ENCODE results near the gene PFDN2.

PFDN2 gene

GRCh38 chr1:161159087-161159912 is 41.5 kb upstream of the PFDN2 start, which contains the start of gene USP21 (continued):
- no peak for TF ChIP-seq ZNF280C (tag by site-specific recombination; IDR thresholded peaks at IDR 0.05)
- TF ChIP-seq WT1 (tag by site-specific recombination; IDR thresholded peaks at IDR 0.05): peak; percentile 23; the same call in 1 of the 2 replicates
- peak; percentile 43; the same call in 1 of the 2 replicates for TF ChIP-seq GLIS1 (tag by site-specific recombination; IDR thresholded peaks at IDR 0.05)
- 0 out of 2 replicates have a peak, but pooled peaks have one; percentile 34 for TF ChIP-seq ZNF146 (tag by site-specific recombination; IDR thresholded peaks at IDR 0.05)
- TF ChIP-seq ZNF155 (tag by site-specific recombination; IDR thresholded peaks at IDR 0.05): no peak
- TF ChIP-seq, protein P1, sequence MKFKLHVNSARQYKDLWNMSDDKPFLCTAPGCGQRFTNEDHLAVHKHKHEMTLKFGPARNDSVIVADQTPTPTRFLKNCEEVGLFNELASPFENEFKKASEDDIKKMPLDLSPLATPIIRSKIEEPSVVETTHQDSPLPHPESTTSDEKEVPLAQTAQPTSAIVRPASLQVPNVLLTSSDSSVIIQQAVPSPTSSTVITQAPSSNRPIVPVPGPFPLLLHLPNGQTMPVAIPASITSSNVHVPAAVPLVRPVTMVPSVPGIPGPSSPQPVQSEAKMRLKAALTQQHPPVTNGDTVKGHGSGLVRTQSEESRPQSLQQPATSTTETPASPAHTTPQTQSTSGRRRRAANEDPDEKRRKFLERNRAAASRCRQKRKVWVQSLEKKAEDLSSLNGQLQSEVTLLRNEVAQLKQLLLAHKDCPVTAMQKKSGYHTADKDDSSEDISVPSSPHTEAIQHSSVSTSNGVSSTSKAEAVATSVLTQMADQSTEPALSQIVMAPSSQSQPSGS (tag by site-specific recombination; IDR thresholded peaks at IDR 0.05; ENCODE audit: low read depth): no peak
- peak; percentile 29; the same call in 1 of the 2 replicates for TF ChIP-seq ZBTB20 (tag by site-specific recombination; IDR thresholded peaks at IDR 0.05)
- TF ChIP-seq ZNF311 (tag by site-specific recombination; IDR thresholded peaks at IDR 0.05; ENCODE audit: borderline replicate concordance): no peak
- TF ChIP-seq, protein P2, sequence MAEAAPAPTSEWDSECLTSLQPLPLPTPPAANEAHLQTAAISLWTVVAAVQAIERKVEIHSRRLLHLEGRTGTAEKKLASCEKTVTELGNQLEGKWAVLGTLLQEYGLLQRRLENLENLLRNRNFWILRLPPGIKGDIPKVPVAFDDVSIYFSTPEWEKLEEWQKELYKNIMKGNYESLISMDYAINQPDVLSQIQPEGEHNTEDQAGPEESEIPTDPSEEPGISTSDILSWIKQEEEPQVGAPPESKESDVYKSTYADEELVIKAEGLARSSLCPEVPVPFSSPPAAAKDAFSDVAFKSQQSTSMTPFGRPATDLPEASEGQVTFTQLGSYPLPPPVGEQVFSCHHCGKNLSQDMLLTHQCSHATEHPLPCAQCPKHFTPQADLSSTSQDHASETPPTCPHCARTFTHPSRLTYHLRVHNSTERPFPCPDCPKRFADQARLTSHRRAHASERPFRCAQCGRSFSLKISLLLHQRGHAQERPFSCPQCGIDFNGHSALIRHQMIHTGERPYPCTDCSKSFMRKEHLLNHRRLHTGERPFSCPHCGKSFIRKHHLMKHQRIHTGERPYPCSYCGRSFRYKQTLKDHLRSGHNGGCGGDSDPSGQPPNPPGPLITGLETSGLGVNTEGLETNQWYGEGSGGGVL (tag by site-specific recombination; IDR thresholded peaks at IDR 0.05): peak; percentile 37; the same call in 1 of the 2 replicates
- TF ChIP-seq ZNF324 (tag by site-specific recombination; IDR thresholded peaks at IDR 0.05): peak; percentile 85
- TF ChIP-seq ZIC2 (tag by site-specific recombination; IDR thresholded peaks at IDR 0.05): peak; percentile 58; the same call in 1 of the 2 replicates
- peak; percentile 68 for TF ChIP-seq SP2 (tag by site-specific recombination; IDR thresholded peaks at IDR 0.05)
- no peak for TF ChIP-seq ZNF221 (tag by site-specific recombination; IDR thresholded peaks at IDR 0.05; ENCODE audit: borderline replicate concordance)
- TF ChIP-seq ZNF19 (tag by site-specific recombination; IDR thresholded peaks at IDR 0.05; ENCODE audit: low read depth): no peak
- no peak for TF ChIP-seq ZNF645 (tag by site-specific recombination; IDR thresholded peaks at IDR 0.05)
- TF ChIP-seq ZNF335 (tag by site-specific recombination; conservative IDR thresholded peaks at IDR 0.05): peak; percentile 93
- TF ChIP-seq ZNF394 (tag by site-specific recombination; IDR thresholded peaks at IDR 0.05; ENCODE audit: borderline replicate concordance): peak; percentile 37; the same call in 1 of the 2 replicates
- 0 out of 2 replicates have a peak, but pooled peaks have one; percentile 47 for TF ChIP-seq KLF16 (tag by site-specific recombination; IDR thresholded peaks at IDR 0.05)
- no peak for TF ChIP-seq ZNF169 (tag by site-specific recombination; IDR thresholded peaks at IDR 0.05)
- TF ChIP-seq KLF8 (tag by site-specific recombination; IDR thresholded peaks at IDR 0.05): peak; percentile 65; the same call in 1 of the 2 replicates
- peak; percentile 49; the same call in 1 of the 2 replicates for TF ChIP-seq ZNF580 (tag by site-specific recombination; IDR thresholded peaks at IDR 0.05)
- TF ChIP-seq, protein P3, sequence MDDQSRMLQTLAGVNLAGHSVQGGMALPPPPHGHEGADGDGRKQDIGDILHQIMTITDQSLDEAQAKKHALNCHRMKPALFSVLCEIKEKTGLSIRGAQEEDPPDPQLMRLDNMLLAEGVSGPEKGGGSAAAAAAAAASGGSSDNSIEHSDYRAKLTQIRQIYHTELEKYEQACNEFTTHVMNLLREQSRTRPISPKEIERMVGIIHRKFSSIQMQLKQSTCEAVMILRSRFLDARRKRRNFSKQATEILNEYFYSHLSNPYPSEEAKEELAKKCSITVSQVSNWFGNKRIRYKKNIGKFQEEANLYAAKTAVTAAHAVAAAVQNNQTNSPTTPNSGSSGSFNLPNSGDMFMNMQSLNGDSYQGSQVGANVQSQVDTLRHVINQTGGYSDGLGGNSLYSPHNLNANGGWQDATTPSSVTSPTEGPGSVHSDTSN (CRISPR knock-in tag; IDR thresholded peaks at IDR 0.05): peak; percentile 63; the same call in 1 of the 2 replicates
- TF ChIP-seq ZBTB11 (tag by site-specific recombination; conservative IDR thresholded peaks at IDR 0.05; ENCODE audit: low read depth): peak; percentile 21
- TF ChIP-seq ZNF629 (tag by site-specific recombination; IDR thresholded peaks at IDR 0.05): peak; percentile 27; the same call in 1 of the 2 replicates

Measured in HEK293 (cell line).